ENCODE measurements around the gene ADISSP. TPM values are rescaled to one million over a fixed set of nuclear protein-coding genes. Genes with fewer than 3 reads are reported as not detected.

The ADISSP gene
- total and polyA plus RNA-seq, 5 donors from 2014 or later, result 14.8 to 25.5 (median 19.9) TPM

DNA sequence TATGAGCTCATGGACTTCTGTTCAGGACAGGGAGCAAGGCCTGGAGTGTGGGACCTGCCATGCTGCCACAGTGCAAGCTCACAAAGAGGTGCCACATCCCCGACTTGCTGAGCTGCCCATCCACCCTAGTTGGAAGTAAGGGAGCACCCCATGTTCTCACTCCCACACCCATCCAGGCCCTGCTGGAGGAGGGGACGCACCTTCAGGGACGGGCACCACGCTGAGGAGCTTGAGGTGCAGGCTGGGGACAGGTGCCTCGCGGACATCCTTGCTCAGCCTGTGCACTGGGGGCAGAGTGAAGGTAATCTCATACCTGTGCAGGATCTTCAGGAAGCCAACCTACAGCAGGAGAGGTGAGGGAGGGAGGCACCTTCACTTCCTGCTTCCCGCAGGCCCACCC lies 12.3 kb downstream of the ADISSP start:
- H3K9me3 ChIP-seq (ENCODE audit: control insufficient read depth in 2 of 2, low read length in 2 of 2), result no peaks in the 10 kb centered on the region
- Mint-ChIP-seq H3K9me3 (no peaks in the 10 kb centered on the region), H3K4me3 (no peak overlapping the region), H3K4me1 (peaks cover 0 to 16% (median 2%) of the 10 kb centered on the region in 4 donors), H3K36me3 (peaks cover 11% of the 10 kb centered on the region), H3K27ac (peak overlapping the region in 1 of 3 donors; percentile 79), H3K27me3 (no peaks in the 10 kb centered on the region)
- H3K27me3 ChIP-seq (ENCODE audit: control insufficient read depth, insufficient read depth, low read length), result no peaks in the 10 kb centered on the region
- no peaks in the 10 kb centered on the region for H3K4me1 ChIP-seq (ENCODE audit: control insufficient read depth, insufficient read depth, low read length, poor library complexity, severe bottlenecking)
- H3K27ac ChIP-seq (ENCODE audit: insufficient read depth, low read length, poor library complexity, severe bottlenecking), result no peak overlapping the region
- ATAC-seq (ENCODE audit: low read depth in 2 of 2), result no peak
- H3K4me3 ChIP-seq (ENCODE audit: low read depth, low read length), result no peak overlapping the region
- no peaks in the 10 kb centered on the region for H3K36me3 ChIP-seq (ENCODE audit: control insufficient read depth, insufficient read depth, low read length)
- no peak for DNase-seq

DNA sequence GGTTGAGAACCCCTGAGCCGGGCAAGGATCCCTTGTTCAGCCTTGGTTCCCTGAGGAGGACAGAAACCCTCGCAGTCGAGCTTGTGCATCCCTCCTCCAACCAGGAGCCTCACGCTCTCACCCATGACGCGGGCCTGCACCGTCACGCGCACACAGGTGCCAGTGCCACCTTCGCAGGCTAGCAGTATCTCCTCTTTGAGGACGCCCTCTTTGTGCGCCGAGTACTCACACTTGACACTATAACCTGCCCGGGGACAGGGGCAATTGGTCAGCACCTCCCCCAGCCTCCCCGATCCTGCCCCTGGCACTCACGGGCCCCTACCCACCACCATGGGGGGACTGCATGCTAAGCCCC lies 13.3 kb downstream of the ADISSP start:
- H3K4me3 Mint-ChIP-seq, result no peak overlapping the region

DNA sequence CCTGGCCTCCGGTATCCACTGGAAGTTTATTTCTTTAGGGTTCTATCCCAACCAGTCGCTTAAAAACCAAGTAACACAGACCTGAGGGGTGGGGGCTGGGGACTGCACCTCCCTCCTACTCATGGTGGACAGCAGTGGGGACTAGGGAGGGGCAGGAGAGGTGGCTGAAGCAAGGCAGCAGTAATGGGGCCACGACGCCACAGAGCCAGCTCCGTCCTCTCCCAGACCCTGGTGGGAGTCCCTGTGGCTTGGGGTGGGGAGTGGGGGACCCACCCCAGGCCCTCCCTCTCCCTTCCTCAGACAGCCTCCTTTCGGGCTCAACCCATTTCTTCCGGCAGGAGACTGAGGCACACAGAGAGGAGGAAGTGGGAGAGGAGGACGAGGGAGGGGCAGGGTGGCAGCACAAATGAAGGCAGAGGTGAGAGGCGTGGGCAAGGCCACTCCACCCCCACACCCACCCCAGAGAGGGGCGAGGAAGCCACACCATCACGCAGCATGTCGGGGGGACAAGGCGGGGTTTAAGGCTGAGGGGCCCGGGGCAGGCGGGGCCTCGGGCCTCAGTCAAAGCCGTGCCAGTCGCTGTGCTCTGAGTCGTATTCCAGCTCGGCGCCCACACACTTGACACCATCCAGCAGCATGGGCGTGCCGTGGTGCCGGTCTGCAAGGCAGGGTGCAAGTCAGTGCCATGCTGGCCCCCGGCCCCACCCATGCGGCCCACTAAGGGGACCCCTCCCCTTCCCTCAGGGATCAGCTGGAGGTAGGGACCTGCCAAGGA lies 13.9 kb downstream of the ADISSP start:
- no peaks in the 10 kb centered on the region for H3K9me3 ChIP-seq (ENCODE audit: control insufficient read depth in 2 of 2, low read length in 2 of 2)
- Mint-ChIP-seq H3K4me3 (no peak overlapping the region), H3K4me1 (peaks cover 0 to 13% (median 2%) of the 10 kb centered on the region in 4 donors), H3K27me3 (no peaks in the 10 kb centered on the region), H3K9me3 (no peaks in the 10 kb centered on the region), H3K36me3 (peaks cover 7% of the 10 kb centered on the region), H3K27ac (peak overlapping the region in 1 of 3 donors; percentile 65)
- DNase-seq, result no peak
- no peaks in the 10 kb centered on the region for H3K4me1 ChIP-seq (ENCODE audit: control insufficient read depth, insufficient read depth, low read length, poor library complexity, severe bottlenecking)
- H3K4me3 ChIP-seq (ENCODE audit: low read depth, low read length), result no peak overlapping the region
- no peak overlapping the region for H3K27ac ChIP-seq (ENCODE audit: insufficient read depth, low read length, poor library complexity, severe bottlenecking)
- H3K27me3 ChIP-seq (ENCODE audit: control insufficient read depth, insufficient read depth, low read length), result no peaks in the 10 kb centered on the region
- no peaks in the 10 kb centered on the region for H3K36me3 ChIP-seq (ENCODE audit: control insufficient read depth, insufficient read depth, low read length)
- ATAC-seq (ENCODE audit: low read depth in 2 of 2), result no peak

More for the DNA sequence above, 13.3 kb downstream of the ADISSP start:
- Mint-ChIP-seq H3K9me3 (no peaks in the 10 kb centered on the region), H3K4me1 (peaks cover 0 to 13% (median 2%) of the 10 kb centered on the region in 4 donors), H3K27me3 (no peaks in the 10 kb centered on the region), H3K27ac (peak overlapping the region in 1 of 3 donors; percentile 79), H3K36me3 (peaks cover 7% of the 10 kb centered on the region)
- no peak overlapping the region for H3K4me3 ChIP-seq (ENCODE audit: low read depth, low read length)
- no peak for ATAC-seq (ENCODE audit: low read depth in 2 of 2)
- H3K27ac ChIP-seq (ENCODE audit: insufficient read depth, low read length, poor library complexity, severe bottlenecking), result no peak overlapping the region
- no peaks in the 10 kb centered on the region for H3K36me3 ChIP-seq (ENCODE audit: control insufficient read depth, insufficient read depth, low read length)
- no peaks in the 10 kb centered on the region for H3K4me1 ChIP-seq (ENCODE audit: control insufficient read depth, insufficient read depth, low read length, poor library complexity, severe bottlenecking)
- H3K9me3 ChIP-seq (ENCODE audit: control insufficient read depth in 2 of 2, low read length in 2 of 2), result no peaks in the 10 kb centered on the region
- H3K27me3 ChIP-seq (ENCODE audit: control insufficient read depth, insufficient read depth, low read length), result no peaks in the 10 kb centered on the region
- no peak for DNase-seq

DNA sequence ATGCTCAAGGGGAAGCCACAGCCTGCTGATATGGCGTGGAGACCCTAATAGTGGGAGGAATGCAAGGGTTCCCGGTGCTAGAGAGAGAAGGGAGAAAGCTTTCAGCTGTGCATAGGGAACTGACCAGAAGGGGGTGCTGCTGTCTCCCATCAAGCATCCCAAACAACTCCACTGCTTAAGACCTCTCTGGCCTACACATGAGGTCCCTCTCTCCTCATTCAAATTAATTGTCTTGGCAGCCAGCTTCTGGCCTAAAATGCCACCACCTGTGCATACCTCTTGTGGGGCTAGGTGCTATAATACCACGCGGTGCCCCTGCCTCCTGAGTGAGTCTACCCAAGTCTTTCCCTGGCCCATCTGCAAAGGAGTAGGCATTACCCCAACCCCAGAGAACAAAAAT lies 14.5 kb downstream of the ADISSP start:
- peak overlapping the region in 3 of 4 donors; percentile 30 to 70 (median 53) for H3K4me3 Mint-ChIP-seq
- H3K36me3 Mint-ChIP-seq, result peaks cover 5% of the 10 kb centered on the region
- Histone ChIP-seq H3K27me3 (ENCODE audit: control insufficient read depth, insufficient read depth, low read length) (no peaks in the 10 kb centered on the region), H3K36me3 (ENCODE audit: control insufficient read depth, insufficient read depth, low read length) (no peaks in the 10 kb centered on the region), H3K4me3 (ENCODE audit: low read depth, low read length) (no peak overlapping the region), H3K9me3 (ENCODE audit: control insufficient read depth in 2 of 2, low read length in 2 of 2) (no peaks in the 10 kb centered on the region), H3K27ac (ENCODE audit: insufficient read depth, low read length, poor library complexity, severe bottlenecking) (no peak overlapping the region), H3K4me1 (ENCODE audit: control insufficient read depth, insufficient read depth, low read length, poor library complexity, severe bottlenecking) (no peaks in the 10 kb centered on the region)
- ATAC-seq (ENCODE audit: low read depth in 2 of 2) (peak; percentile 65 to 68), DNase-seq (peak; percentile 35 to 80 (median 63))
- H3K4me1 Mint-ChIP-seq, result peaks cover 0 to 13% (median 2%) of the 10 kb centered on the region in 4 donors
- H3K27me3 Mint-ChIP-seq, result no peaks in the 10 kb centered on the region
- H3K9me3 Mint-ChIP-seq, result no peaks in the 10 kb centered on the region
- H3K27ac Mint-ChIP-seq, result peak overlapping the region in 1 of 3 donors; percentile 65

DNA sequence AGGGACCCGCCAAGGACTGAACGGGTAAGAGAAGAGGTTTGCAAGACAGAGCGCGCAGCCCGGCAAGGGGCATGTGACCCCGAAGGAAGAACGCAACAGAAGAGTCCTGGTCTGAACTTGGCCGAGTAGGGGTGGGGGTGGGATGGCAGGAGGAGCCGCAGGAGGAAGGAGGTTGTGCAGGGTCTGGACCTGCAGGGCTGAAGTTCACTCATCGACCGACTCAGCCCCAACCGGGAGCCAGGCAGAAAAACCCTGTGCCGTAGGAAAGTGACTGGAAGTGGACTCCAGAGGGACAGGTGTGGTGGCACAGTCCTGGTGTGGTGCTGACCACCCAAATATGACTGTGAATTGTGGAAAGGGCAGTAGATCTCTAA lies 15.2 kb downstream of the ADISSP start:
- Histone ChIP-seq H3K27ac (ENCODE audit: insufficient read depth, low read length, poor library complexity, severe bottlenecking) (no peak overlapping the region), H3K27me3 (ENCODE audit: control insufficient read depth, insufficient read depth, low read length) (no peaks in the 10 kb centered on the region), H3K4me1 (ENCODE audit: control insufficient read depth, insufficient read depth, low read length, poor library complexity, severe bottlenecking) (no peaks in the 10 kb centered on the region), H3K4me3 (ENCODE audit: low read depth, low read length) (no peak overlapping the region), H3K36me3 (ENCODE audit: control insufficient read depth, insufficient read depth, low read length) (no peaks in the 10 kb centered on the region), H3K9me3 (ENCODE audit: control insufficient read depth in 2 of 2, low read length in 2 of 2) (no peaks in the 10 kb centered on the region)
- Mint-ChIP-seq H3K27ac (peak overlapping the region in 2 of 3 donors; percentile 27 to 80), H3K9me3 (no peaks in the 10 kb centered on the region), H3K27me3 (peaks cover 4% of the 10 kb centered on the region), H3K4me1 (peaks cover 0 to 16% (median 2%) of the 10 kb centered on the region in 4 donors), H3K4me3 (peak overlapping the region in 3 of 4 donors; percentile 41 to 76 (median 70)), H3K36me3 (peaks cover 3% of the 10 kb centered on the region)
- DNase-seq (no peak), ATAC-seq (ENCODE audit: low read depth in 2 of 2) (no peak)

DNA sequence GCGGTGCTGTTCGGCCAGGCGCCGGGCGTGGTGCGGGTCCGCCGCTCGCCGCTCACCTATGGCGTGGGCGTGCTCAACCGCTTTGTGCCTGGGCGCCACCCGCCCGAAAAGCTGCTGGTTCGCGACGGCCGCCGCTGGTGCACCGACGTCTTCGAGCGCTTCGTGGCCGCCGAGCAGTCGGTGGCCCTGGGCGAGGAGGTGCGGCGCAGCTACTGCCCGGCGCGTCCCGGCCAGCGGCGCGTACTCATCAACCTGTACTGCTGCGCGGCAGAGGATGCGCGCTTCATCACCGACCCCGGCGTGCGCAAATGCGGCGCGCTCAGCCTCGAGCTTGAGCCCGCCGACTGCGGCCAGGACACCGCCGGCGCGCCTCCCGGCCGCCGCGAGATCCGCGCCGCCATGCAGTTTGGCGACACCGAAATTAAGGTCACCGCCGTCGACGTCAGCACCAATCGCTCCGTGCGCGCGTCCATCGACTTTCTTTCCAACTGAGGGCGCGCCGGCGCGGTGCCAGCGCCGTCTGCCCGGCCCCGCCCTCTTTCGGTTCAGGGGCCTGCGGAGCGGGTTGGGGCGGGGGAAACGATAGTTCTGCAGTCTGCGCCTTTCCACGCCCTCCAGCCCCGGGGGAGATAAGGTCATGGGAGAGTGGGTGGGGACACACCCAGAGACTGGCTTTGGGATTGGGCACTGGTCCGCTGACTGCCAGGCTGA lies 15.7 kb downstream of the ADISSP start:
- DNase-seq, result peak; percentile 35 to 61 (median 47)
- Mint-ChIP-seq H3K4me1 (peaks cover 0 to 16% (median 2%) of the 10 kb centered on the region in 4 donors), H3K27ac (no peak overlapping the region), H3K36me3 (peaks cover 3% of the 10 kb centered on the region), H3K27me3 (peaks cover 4% of the 10 kb centered on the region), H3K9me3 (no peaks in the 10 kb centered on the region), H3K4me3 (peak overlapping the region in 3 of 4 donors; percentile 41 to 76 (median 70))
- peak; percentile 38 to 45 for ATAC-seq (ENCODE audit: low read depth in 2 of 2)
- Histone ChIP-seq H3K9me3 (ENCODE audit: control insufficient read depth in 2 of 2, low read length in 2 of 2) (no peaks in the 10 kb centered on the region), H3K4me3 (ENCODE audit: low read depth, low read length) (no peak overlapping the region), H3K36me3 (ENCODE audit: control insufficient read depth, insufficient read depth, low read length) (no peaks in the 10 kb centered on the region), H3K27ac (ENCODE audit: insufficient read depth, low read length, poor library complexity, severe bottlenecking) (no peak overlapping the region), H3K4me1 (ENCODE audit: control insufficient read depth, insufficient read depth, low read length, poor library complexity, severe bottlenecking) (no peaks in the 10 kb centered on the region), H3K27me3 (ENCODE audit: control insufficient read depth, insufficient read depth, low read length) (no peaks in the 10 kb centered on the region)

DNA sequence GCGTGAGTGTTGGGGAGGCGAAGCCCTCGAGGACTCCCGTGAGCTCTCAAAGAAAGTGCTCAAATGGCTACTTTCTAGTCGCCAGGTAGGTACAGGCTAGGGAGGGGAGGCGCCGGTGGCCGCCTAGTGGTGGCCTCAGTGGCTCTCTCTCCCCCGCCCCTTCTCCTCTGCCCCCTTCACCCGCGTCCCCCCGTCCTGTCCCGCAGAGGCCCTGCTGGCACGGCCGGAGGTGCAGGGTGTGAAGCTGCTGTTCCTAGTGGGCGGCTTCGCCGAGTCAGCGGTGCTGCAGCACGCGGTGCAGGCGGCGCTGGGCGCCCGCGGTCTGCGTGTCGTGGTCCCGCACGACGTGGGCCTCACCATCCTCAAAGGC lies 16.3 kb downstream of the ADISSP start:
- Histone ChIP-seq H3K36me3 (ENCODE audit: control insufficient read depth, insufficient read depth, low read length) (no peaks in the 10 kb centered on the region), H3K27ac (ENCODE audit: insufficient read depth, low read length, poor library complexity, severe bottlenecking) (no peak overlapping the region), H3K4me3 (ENCODE audit: low read depth, low read length) (no peak overlapping the region), H3K27me3 (ENCODE audit: control insufficient read depth, insufficient read depth, low read length) (no peaks in the 10 kb centered on the region), H3K4me1 (ENCODE audit: control insufficient read depth, insufficient read depth, low read length, poor library complexity, severe bottlenecking) (no peaks in the 10 kb centered on the region), H3K9me3 (ENCODE audit: control insufficient read depth in 2 of 2, low read length in 2 of 2) (no peaks in the 10 kb centered on the region)
- H3K27me3 Mint-ChIP-seq, result peaks cover 4% of the 10 kb centered on the region
- no peaks in the 10 kb centered on the region for H3K9me3 Mint-ChIP-seq
- no peak for ATAC-seq (ENCODE audit: low read depth in 2 of 2)
- peak overlapping the region in 1 of 4 donors; percentile 16 for H3K4me3 Mint-ChIP-seq
- no peak for DNase-seq
- no peak overlapping the region for H3K27ac Mint-ChIP-seq
- H3K4me1 Mint-ChIP-seq, result peaks cover 0 to 16% (median 2%) of the 10 kb centered on the region in 4 donors
- H3K36me3 Mint-ChIP-seq, result peaks cover 3% of the 10 kb centered on the region
